ENCODE results near the gene DPY30. TPM values are rescaled to one million over a fixed set of nuclear protein-coding genes. Genes with fewer than 3 reads are reported as not detected.

Gene DPY30
- total and polyA plus RNA-seq, 2 of the 4 experiments (the other 2 are of a cell fraction), result 65.2 to 85.2 TPM

DNA sequence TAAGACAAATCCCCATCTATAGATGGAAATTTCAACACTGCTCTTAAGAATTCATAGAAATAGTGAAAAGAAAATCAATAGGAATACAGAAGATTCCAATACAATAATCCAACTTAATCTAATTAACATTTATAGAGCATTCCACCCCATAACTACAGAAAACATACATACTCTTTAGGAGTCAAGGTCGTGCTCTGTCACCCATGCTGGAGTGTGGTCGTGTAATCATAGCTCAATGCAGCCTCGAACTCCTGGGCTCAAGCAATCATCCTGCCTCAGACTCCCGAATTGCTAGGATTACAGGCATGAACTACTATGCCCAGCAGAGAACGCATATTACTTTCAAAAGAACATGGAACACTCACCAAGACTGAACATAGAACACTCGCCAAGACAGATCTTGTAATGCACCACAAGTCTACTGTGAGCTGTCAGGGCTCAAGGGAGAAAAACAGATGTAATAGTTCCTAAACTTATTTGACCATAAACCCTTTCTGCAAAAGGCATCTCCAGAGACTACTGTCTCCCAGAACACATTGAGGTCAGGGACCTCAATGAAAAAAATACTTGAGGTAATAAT, 42.9 kb downstream of the DPY30 start:
- Histone ChIP-seq H2BK15ac (ENCODE audit: low read depth, low read length) (no peak overlapping the region), H3K4me2 (ENCODE audit: low read depth, low read length) (no peak overlapping the region), H2BK120ac (ENCODE audit: low read depth, low read length) (no peak overlapping the region), H4K8ac (ENCODE audit: low read depth in 2 of 2, low read length in 2 of 2) (no peak overlapping the region), H3K4me1 (ENCODE audit: control insufficient read depth, insufficient read depth, low read length) (no peaks in the 10 kb centered on the region), H2BK5ac (ENCODE audit: low read depth, low read length, poor library complexity, severe bottlenecking) (no peak overlapping the region), H2BK20ac (ENCODE audit: low read depth, low read length) (no peak overlapping the region), H3K18ac (ENCODE audit: low read depth, low read length) (no peak overlapping the region), H3K9me1 (ENCODE audit: insufficient read depth, low read length) (peaks cover 3% of the 10 kb centered on the region; the same call in 1 of the 2 replicates), H3K4ac (ENCODE audit: low read depth, low read length) (no peak overlapping the region), H2AK9ac (replicated peaks; ENCODE audit: low read depth, low read length, poor library complexity) (no peak overlapping the region), H3K56ac (ENCODE audit: extremely low read depth, insufficient read depth, low read length) (no peak overlapping the region), H3K14ac (replicated peaks; ENCODE audit: low read depth, low read length) (no peak overlapping the region), H3K9ac (ENCODE audit: low read depth, low read length) (no peak overlapping the region), H3K79me1 (ENCODE audit: low read depth in 1 of 2, low read length in 2 of 2) (peaks cover 16 to 49% of the 10 kb centered on the region in 2 experiments), H4K91ac (ENCODE audit: insufficient read depth, low read depth, low read length) (no peak overlapping the region), H3K36me3 (ENCODE audit: control insufficient read depth, insufficient read depth, low read length) (no peaks in the 10 kb centered on the region), H4K5ac (ENCODE audit: low read depth, low read length) (no peak overlapping the region), H2AFZ (replicated peaks; ENCODE audit: low read length, poor library complexity) (no peak overlapping the region), H3K23ac (ENCODE audit: low read depth, low read length) (no peak overlapping the region), H4K20me1 (ENCODE audit: insufficient read depth, low read length) (peaks cover 37% of the 10 kb centered on the region), H2AK5ac (ENCODE audit: low read depth, low read length) (no peak overlapping the region), H3K27me3 (ENCODE audit: control insufficient read depth, insufficient read depth, low read length) (no peaks in the 10 kb centered on the region), H3K27ac (ENCODE audit: insufficient read depth, low read length) (no peak overlapping the region), H3K9me3 (ENCODE audit: control insufficient read depth, insufficient read depth, low read length) (no peaks in the 10 kb centered on the region), H3K4me3 (ENCODE audit: insufficient read depth, low read depth, low read length) (no peak overlapping the region)
- in situ Hi-C loops (cut with MboI; ENCODE audit: low sequenced_read_pairs) (no loop called here), intact Hi-C loops (cut with micrococcal nuclease) (no loop called here), dilution Hi-C loops (cut with HindIII; ENCODE audit: low sequenced_read_pairs, unreplicated experiment) (no loop called here)
- TF ChIP-seq SMC3 (IDR thresholded peaks at IDR 0.05; ENCODE audit: low read depth, low read length) (no peak), RAD21 (IDR thresholded peaks at IDR 0.05; ENCODE audit: low read length) (no peak), CHD1 (IDR thresholded peaks at IDR 0.05; ENCODE audit: low read depth, low read length) (no peak), CEBPB (IDR thresholded peaks at IDR 0.05; ENCODE audit: low read depth, low read length) (no peak), NFE2L2 (IDR thresholded peaks at IDR 0.05; ENCODE audit: low read depth, low read length) (no peak), MAFK (IDR thresholded peaks at IDR 0.05; ENCODE audit: low read depth, low read length) (no peak)
- BruUV-seq (replicated peaks), result no TSS peak
- no peak for DNase-seq
- ChIA-PET CTCF (no interaction called here), POLR2A (ENCODE audit: unreplicated experiment) (no interaction called here)
- no peak for ATAC-seq (ENCODE audit: low read depth)
- 85% methylated on average over 4 of the region's 6 CpGs; no CpG with 5 or more reads in 1 of the 2 experiments for WGBS, 2 experiments (ENCODE audit: extremely low coverage in 2 of 2, insufficient read length in 1 of 2)
